Activated gamma-delta T cell treated with Interleukin-2 at 50 U/mL for 16 hours (primary cell): ENCODE results near the gene CHCHD6.

Experiments used
- DNase-seq: peaks from one replicate; pipeline ENCODE4 v3.0.0-alpha.2; 2020

CHCHD6 gene

GRCh38 chr3:126998320-126998719 is 294.3 kb downstream of the CHCHD6 start:
- DNase-seq: no peak

DNA sequence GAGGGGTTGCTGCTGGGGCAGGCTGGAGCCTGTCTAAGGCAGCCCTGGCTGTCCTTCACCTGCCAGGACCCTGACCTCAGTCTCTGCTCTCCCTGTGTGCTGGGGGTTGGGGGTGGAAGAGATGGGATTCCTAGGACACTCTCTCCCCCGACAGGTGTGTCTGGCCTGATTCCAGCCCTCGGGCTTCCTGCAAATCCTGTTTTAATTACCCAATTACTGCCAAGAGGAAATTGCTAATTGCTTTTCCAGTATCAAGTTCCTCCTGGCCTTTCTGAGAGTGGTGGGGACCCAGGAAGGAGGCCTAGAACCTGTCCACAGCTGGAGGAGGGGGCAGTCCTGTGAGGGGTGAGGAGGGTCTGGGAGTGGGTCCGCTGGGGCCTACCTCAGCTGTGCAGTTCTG is 294.7 kb downstream of the CHCHD6 start:
- no peak for DNase-seq

DNA sequence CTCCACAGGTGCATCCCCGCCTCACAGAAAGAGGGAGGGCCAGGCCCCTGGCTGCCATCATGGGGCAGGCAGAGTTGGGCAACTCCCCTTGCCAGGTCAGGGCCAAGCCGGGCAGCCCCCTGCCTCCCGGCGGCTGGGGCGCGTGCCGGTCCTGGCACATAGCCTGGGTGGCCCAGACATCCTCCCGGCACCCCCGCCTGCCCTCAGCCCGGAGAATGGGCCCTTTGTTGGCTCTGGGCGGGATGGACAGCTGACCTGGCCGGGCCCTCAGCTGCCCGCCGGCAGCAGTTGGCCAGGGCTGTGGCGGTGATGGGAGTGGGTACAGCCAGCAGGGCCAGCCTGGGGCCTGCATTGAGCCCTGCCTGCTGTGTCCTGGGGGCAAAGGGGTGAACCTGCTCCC is 295.3 kb downstream of the CHCHD6 start:
- no peak for DNase-seq

DNA sequence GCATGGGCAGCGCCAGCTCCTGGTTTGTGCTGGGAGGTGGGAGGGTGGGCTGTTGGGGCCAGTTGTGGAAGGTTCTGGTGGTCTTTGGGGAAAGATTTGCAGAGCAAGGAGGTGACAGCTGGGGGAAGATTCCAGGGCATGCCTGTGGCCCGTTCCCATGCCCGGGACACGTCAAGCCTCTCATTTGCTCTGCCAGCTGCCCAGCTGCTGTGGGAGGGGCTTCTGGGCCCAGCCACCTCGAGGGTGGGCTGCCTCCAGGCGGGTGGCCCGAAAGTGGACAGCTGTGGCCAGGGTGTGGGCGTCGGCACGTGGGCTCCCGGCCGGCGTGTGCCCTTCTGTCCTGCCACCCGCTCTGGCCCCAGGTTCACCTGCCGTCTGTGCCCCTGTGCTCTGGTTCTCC is 296.1 kb downstream of the CHCHD6 start:
- DNase-seq: no peak

GRCh38 chr3:127000761-127001160 is 296.7 kb downstream of the CHCHD6 start:
- no peak for DNase-seq

- DNase-seq: no peak
Observed at GRCh38 chr3:127001486-127002194, 297.6 kb downstream of the CHCHD6 start.

GRCh38 chr3:127002195-127003174 is 298.4 kb downstream of the CHCHD6 start:
- no peak for DNase-seq

- no peak for DNase-seq
Observed at GRCh38 chr3:127003175-127003555, 299.1 kb downstream of the CHCHD6 start.

GRCh38 chr3:127003601-127004280 is 299.7 kb downstream of the CHCHD6 start:
- DNase-seq: no peak

- no peak for DNase-seq
Observed at GRCh38 chr3:127004641-127005397, 300.8 kb downstream of the CHCHD6 start.

GRCh38 chr3:127005864-127006500 is 301.9 kb downstream of the CHCHD6 start:
- DNase-seq: no peak

- DNase-seq: no peak
Observed at GRCh38 chr3:127006781-127007436, 302.9 kb downstream of the CHCHD6 start.

DNA sequence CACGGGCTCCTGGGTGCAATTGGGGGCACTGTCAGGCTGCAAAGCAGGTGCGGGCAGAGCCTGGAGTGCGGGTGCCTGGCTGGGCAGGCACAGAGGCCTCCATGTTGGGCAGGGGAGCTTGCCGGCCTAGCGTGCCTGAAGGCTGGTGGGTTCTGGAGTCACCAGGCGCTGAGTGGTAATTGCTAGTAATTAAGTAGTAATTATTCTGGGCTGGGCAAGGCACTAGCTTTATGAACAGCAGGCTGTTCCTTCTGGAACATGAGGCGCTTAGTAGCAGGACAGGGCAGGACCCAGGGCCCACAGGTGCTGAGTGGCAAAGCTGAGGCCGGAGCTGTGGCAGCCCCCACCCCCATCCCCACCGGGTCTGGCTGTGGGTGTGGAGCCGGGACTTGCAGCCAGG is 304.2 kb downstream of the CHCHD6 start:
- DNase-seq: no peak

- DNase-seq: no peak
Observed at GRCh38 chr3:127009531-127009930, 305.5 kb downstream of the CHCHD6 start.
